Breast epithelium (tissue), 4 donors: Measurements from ENCODE around the gene NACC2. TPM values are rescaled to one million over a fixed set of nuclear protein-coding genes. Genes with fewer than 3 reads are reported as not detected.
A peak's percentile ranks its signal among the peaks of the same experiment; 100 is the strongest.

Source experiments
- DNase-seq, 2 donors: peaks; one replicate each; pipeline ENCODE4 v3.0.0-alpha.2; 2019; ENCODE audit warnings: low spot score in 2 of 2
- H3K27ac ChIP-seq, 2 donors: fragments of 200-600 bp; sonication (generic) in 1 of 2; one replicate each; pipeline ENCODE4 v1.5.1; 2016 to 2019; ENCODE audit warnings: mild to moderate bottlenecking in 1 of 2
- H3K27me3 ChIP-seq, 2 donors: fragments of 200-600 bp; sonication (generic) in 1 of 2; one replicate each; pipeline versions ENCODE4 v1.5.1 to v1.6.0; 2017 to 2019; ENCODE audit warnings: control low read depth in 1 of 2, mild to moderate bottlenecking in 1 of 2
- H3K36me3 ChIP-seq: fragments of 200-600 bp; one replicate; pipeline ENCODE4 v1.5.1; 2019
- H3K4me1 ChIP-seq, 2 donors: fragments of 200-600 bp; sonication (generic); one replicate each; pipeline ENCODE4 v1.5.1; 2016 to 2019; ENCODE audit warnings: control low read depth in 1 of 2
- H3K4me3 ChIP-seq, 3 donors: fragments of 200-600 bp; sonication (generic); 1 replicate in 2 of 3; 2 replicates in 1 of 3; pipeline ENCODE4 v1.5.1; 2016 to 2019; ENCODE audit warnings: mild to moderate bottlenecking in 3 of 3, moderate library complexity in 2 of 3
- H3K9me3 ChIP-seq, 2 donors: fragments of 200-600 bp; sonication (generic) in 1 of 2; one replicate each; pipeline ENCODE4 v1.5.1; 2016 to 2019; ENCODE audit warnings: control low read depth in 1 of 2
- POLR2A ChIP-seq: fragments of 450-650 bp; IDR thresholded peaks from one replicate; pipeline ENCODE4 v1.6.1; 2016; ENCODE audit warnings: antibody characterized with exemption, mild to moderate bottlenecking, moderate library complexity
- POLR2AphosphoS5 ChIP-seq, 3 donors: sonication (generic); formaldehyde crosslinking; IDR thresholded peaks; one replicate each; pipeline ENCODE4 v1.6.1; 2017; ENCODE audit warnings: antibody characterized with exemption in 3 of 3
- intact Hi-C: fragments of 100-400 bp; cut with DNase I; formaldehyde crosslinking; loops from one replicate; pipeline ENCODE4 v1.15.1; 2023; ENCODE audit warnings: low total_unique reads
- total RNA-seq, 3 donors: library from RNA; depleted of rRNA; stranded (reverse); fragments of >200 nt; gene quantifications; one replicate each; pipeline ENCODE4 v1.1.0, GENCODE V29; 2016
- TF ChIP-seq, protein P1 (sequence below), 3 donors: fragments of 450-650 bp; IDR thresholded peaks; one replicate each; pipeline ENCODE4 v1.5.1; 2016 to 2017; ENCODE audit warnings: antibody characterized with exemption in 3 of 3, mild to moderate bottlenecking in 3 of 3, moderate library complexity in 3 of 3

Gene NACC2
- total RNA-seq, 3 donors from 2014 or later, result 14.0 to 24.2 (median 19.3) TPM

DNA sequence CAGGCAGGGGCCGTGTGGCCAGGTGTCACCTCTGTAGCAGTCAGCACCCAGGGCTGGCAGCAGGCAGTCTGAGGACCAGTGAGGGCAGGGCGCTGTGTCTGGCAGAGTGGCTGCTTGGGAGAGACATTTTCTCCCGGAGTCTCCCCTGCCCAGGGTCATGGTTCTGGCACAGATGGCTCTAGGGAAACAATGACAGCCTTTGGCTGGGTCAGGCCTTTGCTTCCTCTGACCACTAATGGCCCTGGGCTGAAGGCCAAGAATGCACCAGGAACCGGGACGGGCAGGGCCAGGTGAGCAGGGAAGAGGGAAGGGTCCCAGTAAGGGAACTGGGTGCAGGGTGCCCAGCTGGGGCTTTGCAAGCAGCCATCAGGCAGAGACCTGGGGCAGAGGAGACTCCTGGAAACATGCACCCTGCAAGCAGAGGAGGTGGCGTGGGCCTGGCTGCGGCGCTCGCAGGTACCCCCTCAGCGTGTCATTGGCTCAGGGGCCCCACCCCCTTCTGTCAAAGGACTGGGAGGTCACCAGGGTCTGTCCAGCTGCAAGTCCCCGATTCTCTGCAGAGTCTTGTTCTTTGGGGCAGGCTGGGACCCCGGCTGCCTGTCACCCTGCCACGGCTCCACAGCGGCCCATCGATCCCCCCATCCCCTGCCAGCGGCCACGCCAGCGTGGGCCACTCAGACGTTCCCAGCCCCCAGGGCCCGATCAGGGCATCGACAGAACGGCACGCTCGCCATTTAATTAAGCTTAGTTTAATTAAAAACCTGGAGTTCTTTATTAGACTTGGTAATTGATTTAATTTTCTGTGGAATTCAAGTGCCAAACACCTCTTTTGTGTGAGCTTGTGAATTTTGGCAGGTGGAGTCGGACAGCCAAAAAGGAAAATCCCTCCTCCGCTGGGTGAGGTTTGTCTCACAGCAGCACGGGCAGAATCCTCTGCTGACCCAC is 42.5 kb upstream of the NACC2 start:
- intact Hi-C loops, result no loop called here
- DNase-seq, result no peak

GRCh38 chr9:136136127-136136925 is 41.2 kb upstream of the NACC2 start:
- Histone ChIP-seq H3K9me3 (no peaks in the 10 kb centered on the region), H3K4me1 (peaks cover 3 to 6% of the 10 kb centered on the region in 2 donors), H3K27ac (no peak overlapping the region), H3K27me3 (peaks cover 11 to 66% of the 10 kb centered on the region in 2 donors), H3K36me3 (no peaks in the 10 kb centered on the region), H3K4me3 (no peak overlapping the region)
- TF ChIP-seq, protein P1, sequence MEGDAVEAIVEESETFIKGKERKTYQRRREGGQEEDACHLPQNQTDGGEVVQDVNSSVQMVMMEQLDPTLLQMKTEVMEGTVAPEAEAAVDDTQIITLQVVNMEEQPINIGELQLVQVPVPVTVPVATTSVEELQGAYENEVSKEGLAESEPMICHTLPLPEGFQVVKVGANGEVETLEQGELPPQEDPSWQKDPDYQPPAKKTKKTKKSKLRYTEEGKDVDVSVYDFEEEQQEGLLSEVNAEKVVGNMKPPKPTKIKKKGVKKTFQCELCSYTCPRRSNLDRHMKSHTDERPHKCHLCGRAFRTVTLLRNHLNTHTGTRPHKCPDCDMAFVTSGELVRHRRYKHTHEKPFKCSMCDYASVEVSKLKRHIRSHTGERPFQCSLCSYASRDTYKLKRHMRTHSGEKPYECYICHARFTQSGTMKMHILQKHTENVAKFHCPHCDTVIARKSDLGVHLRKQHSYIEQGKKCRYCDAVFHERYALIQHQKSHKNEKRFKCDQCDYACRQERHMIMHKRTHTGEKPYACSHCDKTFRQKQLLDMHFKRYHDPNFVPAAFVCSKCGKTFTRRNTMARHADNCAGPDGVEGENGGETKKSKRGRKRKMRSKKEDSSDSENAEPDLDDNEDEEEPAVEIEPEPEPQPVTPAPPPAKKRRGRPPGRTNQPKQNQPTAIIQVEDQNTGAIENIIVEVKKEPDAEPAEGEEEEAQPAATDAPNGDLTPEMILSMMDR (IDR thresholded peaks at IDR 0.05), result no peak
- TF ChIP-seq POLR2AphosphoS5 (IDR thresholded peaks at IDR 0.05) (no peak), POLR2A (no peak)
- intact Hi-C loops, result no loop called here
- no peak for DNase-seq

More for the DNA sequence above, 42.5 kb upstream of the NACC2 start:
- Histone ChIP-seq H3K36me3 (no peaks in the 10 kb centered on the region), H3K27me3 (peaks cover 4 to 53% of the 10 kb centered on the region in 2 donors), H3K4me1 (peaks cover 3 to 6% of the 10 kb centered on the region in 2 donors), H3K27ac (peak overlapping the region; percentile 1 to 7), H3K4me3 (no peak overlapping the region), H3K9me3 (no peaks in the 10 kb centered on the region)
- TF ChIP-seq POLR2A (no peak), POLR2AphosphoS5 (IDR thresholded peaks at IDR 0.05) (no peak)
- TF ChIP-seq, protein P1 (IDR thresholded peaks at IDR 0.05), result no peak

DNA sequence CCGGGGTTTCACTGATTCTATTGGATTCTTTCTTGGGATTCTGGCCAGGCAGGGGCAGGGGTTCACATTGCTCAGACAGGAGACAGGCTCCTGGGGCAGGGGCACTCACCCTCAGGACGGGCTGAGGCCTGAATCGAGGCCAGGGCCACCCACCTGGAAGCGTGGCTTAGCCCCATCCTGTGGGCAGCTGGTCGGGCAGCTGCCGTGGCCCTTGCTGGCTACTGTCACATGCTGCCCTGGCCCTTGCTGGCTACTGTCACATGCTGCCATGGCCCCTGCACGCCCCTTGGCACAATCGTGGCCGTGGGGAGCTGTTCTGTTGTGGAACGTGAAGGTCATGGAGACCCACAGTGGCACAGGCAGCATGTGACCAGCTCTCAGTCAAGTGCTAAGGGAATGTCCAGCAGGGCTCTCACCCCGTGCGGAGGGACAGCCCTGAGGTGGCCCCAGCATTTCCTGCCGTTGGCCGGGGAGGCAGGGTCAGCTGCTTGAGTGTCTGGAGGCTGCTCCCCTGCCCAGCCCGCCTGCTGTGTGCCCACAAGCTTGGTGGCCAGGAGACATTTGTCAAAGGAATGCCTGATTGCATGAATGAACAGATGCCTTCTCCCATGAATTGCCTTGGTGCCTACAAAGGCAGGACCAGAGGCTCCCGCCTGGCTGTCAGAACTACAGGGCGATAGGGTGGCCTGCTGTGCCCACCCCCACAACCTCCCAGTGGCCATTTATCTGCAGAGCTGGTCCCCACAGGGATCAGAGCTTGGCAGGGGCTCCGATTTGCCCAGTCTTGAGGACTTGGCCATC is 40.4 kb upstream of the NACC2 start:
- Histone ChIP-seq H3K27ac (no peak overlapping the region), H3K9me3 (no peaks in the 10 kb centered on the region), H3K27me3 (peaks cover 11 to 72% of the 10 kb centered on the region in 2 donors), H3K4me1 (peaks cover 3 to 6% of the 10 kb centered on the region in 2 donors), H3K4me3 (no peak overlapping the region), H3K36me3 (no peaks in the 10 kb centered on the region)
- intact Hi-C loops, result no loop called here
- TF ChIP-seq, protein P1 (IDR thresholded peaks at IDR 0.05), result no peak
- TF ChIP-seq POLR2AphosphoS5 (IDR thresholded peaks at IDR 0.05), result no peak
- no peak for TF ChIP-seq POLR2A
- DNase-seq, result no peak

GRCh38 chr9:136133959-136134484 is 38.9 kb upstream of the NACC2 start:
- TF ChIP-seq POLR2AphosphoS5 (IDR thresholded peaks at IDR 0.05) (no peak), POLR2A (no peak)
- TF ChIP-seq, protein P1 (IDR thresholded peaks at IDR 0.05), result no peak
- H3K27me3 ChIP-seq, result peaks cover 11 to 82% of the 10 kb centered on the region in 2 donors
- no peak overlapping the region for H3K27ac ChIP-seq
- H3K36me3 ChIP-seq, result no peaks in the 10 kb centered on the region
- intact Hi-C loops, result no loop called here
- H3K9me3 ChIP-seq, result no peaks in the 10 kb centered on the region
- peaks cover 3 to 6% of the 10 kb centered on the region in 2 donors for H3K4me1 ChIP-seq
- peak overlapping the region in 1 of 3 donors; percentile 67 for H3K4me3 ChIP-seq
- DNase-seq, result no peak
